B cell (primary cell): ENCODE results near the gene FAM25G. TPM values are rescaled to one million over a fixed set of nuclear protein-coding genes. Genes with fewer than 3 reads are reported as not detected.
"Not testable (repeated sequence)": the region's sequence is repeated elsewhere in the genome, so short reads cannot be mapped to it uniquely, and the experiment has no call there.

Experiments
- ATAC-seq: fragments of 200-7000 bp; cut with Tn5 transposase; one replicate; pipeline ENCODE4 v1.10.0; 2021; ENCODE audit warnings: low read depth, mild to moderate bottlenecking, moderate number of reproducible peaks, moderate library complexity
- CTCF ChIA-PET: fragments of 350-600 bp; sonication (Branson Sonifier 250); formaldehyde crosslinking; loops from one replicate; lab custom pipeline; 2021; ENCODE audit warnings: antibody characterized with exemption, inconsistent platforms; lab: Charles Lee
- POLR2A ChIA-PET: fragments of 350-600 bp; sonication (Branson Sonifier 250); formaldehyde crosslinking; loops from one replicate; lab custom pipeline; 2021; ENCODE audit warnings: antibody characterized with exemption; lab: Charles Lee
- DNase-seq: peaks from one replicate; pipeline ENCODE4 v3.0.0; 2013
- H2AFZ ChIP-seq: 2 replicates; pipeline ENCODE4 v1.6.1; 2012; ENCODE audit warnings: mild to moderate bottlenecking, low read depth, low read length; ENCODE audit not compliant: insufficient read depth, poor library complexity, severe bottlenecking
- H3K27ac ChIP-seq, 2 donors: 1 replicate in 1 of 2; 2 replicates in 1 of 2; pipeline ENCODE4 v1.5.1; 2012 to 2013; ENCODE audit warnings: low read length in 2 of 2, mild to moderate bottlenecking in 2 of 2, moderate library complexity in 1 of 2
- H3K27me3 ChIP-seq, 4 experiments: fragments of 200-600 bp in 1 of 4; sonication (generic) in 1 of 4; replicated peaks in 1 of 4; 1 replicate in 2 of 4; 2 replicates in 2 of 4; pipeline versions ENCODE4 v1.6.1 to v1.7.0; 2013 to 2016; ENCODE audit warnings: low read length in 3 of 4, mild to moderate bottlenecking in 2 of 4, mixed read lengths in 1 of 4, moderate library complexity in 1 of 4; ENCODE audit not compliant: insufficient read depth in 4 of 4, control insufficient read depth in 3 of 4; ENCODE audit errors: control extremely low read depth in 1 of 4
- H3K36me3 ChIP-seq, 2 experiments: replicated peaks in 1 of 2; 1 replicate in 1 of 2; 2 replicates in 1 of 2; pipeline versions ENCODE4 v1.6.1 to v1.7.1; 2013; ENCODE audit warnings: low read length in 1 of 2; ENCODE audit not compliant: insufficient read depth in 2 of 2, control insufficient read depth in 1 of 2; ENCODE audit errors: control extremely low read depth in 1 of 2, extremely low read depth in 1 of 2
- H3K4me1 ChIP-seq, 2 donors: fragments of 200-600 bp in 1 of 2; sonication (generic) in 1 of 2; 1 replicate in 1 of 2; 2 replicates in 1 of 2; pipeline versions ENCODE4 v1.5.1 to v1.6.1; 2013 to 2017; ENCODE audit warnings: low read length in 2 of 2; ENCODE audit not compliant: control insufficient read depth in 2 of 2, insufficient read depth in 2 of 2
- H3K4me2 ChIP-seq: replicated peaks from 2 replicates; pipeline ENCODE3; 2012; ENCODE audit warnings: mild to moderate bottlenecking, low read depth, low read length; ENCODE audit not compliant: poor library complexity, severe bottlenecking
- H3K4me3 ChIP-seq, 5 experiments: fragments of 200-600 bp in 1 of 5; sonication (generic) in 1 of 5; 1 replicate in 3 of 5; 2 replicates in 2 of 5; pipeline versions ENCODE4 v1.5.1 to v1.7.0; 2011 to 2016; ENCODE audit warnings: low read length in 4 of 5, mild to moderate bottlenecking in 4 of 5, low read depth in 2 of 5, control low read depth in 1 of 5, moderate library complexity in 1 of 5; ENCODE audit not compliant: insufficient read depth in 1 of 5; ENCODE audit errors: control extremely low read depth in 1 of 5, extremely low read depth in 1 of 5
- H3K79me2 ChIP-seq: fragments of 200-600 bp; sonication (generic); one replicate; pipeline ENCODE4 v1.6.0; 2016; ENCODE audit warnings: low read length; ENCODE audit not compliant: control insufficient read depth, insufficient read depth
- H3K9ac ChIP-seq: fragments of 200-600 bp; sonication (generic); 2 replicates; pipeline ENCODE4 v1.6.1; 2017; ENCODE audit warnings: mild to moderate bottlenecking, low read length, moderate library complexity
- H3K9me3 ChIP-seq, 3 donors: one replicate each; pipeline versions ENCODE4 v1.6.1 to v1.7.1; 2013; ENCODE audit warnings: low read length in 2 of 3; ENCODE audit not compliant: control insufficient read depth in 2 of 3, insufficient read depth in 1 of 3; ENCODE audit errors: control extremely low read depth in 1 of 3
- H4K20me1 ChIP-seq: 2 replicates; pipeline ENCODE4 v1.6.0; 2012; ENCODE audit warnings: mild to moderate bottlenecking, low read length; ENCODE audit not compliant: insufficient read depth, control insufficient read depth, poor library complexity, severe bottlenecking
- H3K27ac Mint-ChIP-seq: one replicate; pipeline ENCODE4 v1.8.0; 2021; ENCODE audit warnings: mixed read lengths
- H3K27me3 Mint-ChIP-seq: one replicate; pipeline ENCODE4 v1.8.0; 2021; ENCODE audit warnings: mixed read lengths
- H3K4me1 Mint-ChIP-seq: one replicate; pipeline ENCODE4 v1.8.0; 2021; ENCODE audit warnings: mixed read lengths
- H3K4me3 Mint-ChIP-seq: one replicate; pipeline ENCODE4 v1.8.0; 2021; ENCODE audit warnings: mixed read lengths
- H3K9me3 Mint-ChIP-seq: one replicate; pipeline ENCODE4 v1.8.0; 2022; ENCODE audit warnings: mixed read lengths; ENCODE audit not compliant: insufficient read depth
- CTCF ChIP-seq: fragments of 200-600 bp; IDR thresholded peaks from one replicate; pipeline ENCODE4 v1.8.0; 2022; ENCODE audit warnings: antibody characterized with exemption, mild to moderate bottlenecking
- EZH2 ChIP-seq: IDR thresholded peaks from 2 replicates; pipeline ENCODE4 v1.6.1; 2012; ENCODE audit warnings: borderline replicate concordance, low read depth, mild to moderate bottlenecking, moderate library complexity, low read length; ENCODE audit not compliant: insufficient read depth, poor library complexity, severe bottlenecking
- WGBS: methylation state at CpG from one replicate; pipeline ENCODE4 v1.1.5; 2013; ENCODE audit warnings: missing lambda C conversion rate; ENCODE audit not compliant: insufficient coverage; 5-methylcytosine and 5-hydroxymethylcytosine counted together
- intact Hi-C: fragments of 100-400 bp; cut with micrococcal nuclease; formaldehyde crosslinking; loops from one replicate; pipeline ENCODE4 v1.10.0; 2022
- polyA plus RNA-seq: library from polyadenylated mRNA; depleted of rRNA; stranded (reverse); fragments of >200 nt; gene quantifications from 2 replicates; pipeline ENCODE4 v1.2.3, GENCODE V29; 2012
- total RNA-seq, 2 donors: library from RNA; stranded (reverse); fragments of 120-200 nt in 1 of 2; gene quantifications; 1 replicate in 1 of 2; 2 replicates in 1 of 2; pipeline versions ENCODE4 v1.2.3 to v1.2.4, GENCODE V29; 2013 to 2022

The FAM25G gene
- total and polyA plus RNA-seq, 2 donors (not counting 1 experiment from before 2014, with no cell fraction given) = not detected

GRCh38 chr10:47461261-47461687 is 30.2 kb downstream of the FAM25G start:
- H3K4me1 Mint-ChIP-seq, H3K79me2 ChIP-seq, H3K4me2 ChIP-seq, H4K20me1 ChIP-seq, H3K4me1 ChIP-seq, ATAC-seq, DNase-seq, H3K9me3 Mint-ChIP-seq, H3K4me3 Mint-ChIP-seq, H2AFZ ChIP-seq, H3K27me3 ChIP-seq, H3K27ac ChIP-seq, H3K4me3 ChIP-seq, H3K9ac ChIP-seq, intact Hi-C loops, H3K36me3 ChIP-seq, POLR2A ChIA-PET, H3K9me3 ChIP-seq, CTCF ChIA-PET, H3K27ac Mint-ChIP-seq, H3K27me3 Mint-ChIP-seq: not testable (repeated sequence)
- 5% methylated on average over 3 of the region's 37 CpGs for WGBS

- H3K9me3 ChIP-seq = no peaks in the 10 kb centered on the region
- peaks cover 14% of the 10 kb centered on the region for H3K27me3 Mint-ChIP-seq
- no peaks in the 10 kb centered on the region for H3K4me1 Mint-ChIP-seq
- no peaks in the 10 kb centered on the region for H3K9me3 Mint-ChIP-seq
- no peak overlapping the region for H3K27ac Mint-ChIP-seq
- no peak overlapping the region for H3K4me2 ChIP-seq
- intact Hi-C loops = no loop called here
- ChIA-PET CTCF (no interaction called here), POLR2A (no interaction called here)
- no peak overlapping the region for H2AFZ ChIP-seq
- H3K4me3 Mint-ChIP-seq = no peak overlapping the region
- no peak overlapping the region for H3K9ac ChIP-seq
- H4K20me1 ChIP-seq = no peaks in the 10 kb centered on the region
- 83% methylated on average over 1 of the region's 4 CpGs for WGBS
- TF ChIP-seq CTCF (no peak), EZH2 (no peak)
- DNase-seq = no peak
- peaks cover 0 to 3% (median 0%) of the 10 kb centered on the region in 4 experiments for H3K27me3 ChIP-seq
- H3K4me1 ChIP-seq = no peaks in the 10 kb centered on the region
- no peak overlapping the region for H3K4me3 ChIP-seq
- H3K36me3 ChIP-seq = no peaks in the 10 kb centered on the region
- ATAC-seq = no peak
- H3K79me2 ChIP-seq = no peaks in the 10 kb centered on the region
- no peak overlapping the region for H3K27ac ChIP-seq
These were observed 32.9 kb downstream of the FAM25G start for GRCh38 chr10:47458466-47459154.
